K562 (cell line): ENCODE measurements around the gene MAP4K4.

ENCODE experiments used
- POLR3G ChIP-seq: IDR thresholded peaks from 2 replicates; pipeline ENCODE4 v1.6.1; 2011; ENCODE audit not compliant: insufficient read length, insufficient replicate concordance; ENCODE audit errors: extremely low read depth
- ZNF282 ChIP-seq: sonication (generic); formaldehyde crosslinking; IDR thresholded peaks from 2 replicates; pipeline ENCODE4 v1.8.1; 2023; ENCODE audit warnings: missing genetic modification reagents

DNA sequence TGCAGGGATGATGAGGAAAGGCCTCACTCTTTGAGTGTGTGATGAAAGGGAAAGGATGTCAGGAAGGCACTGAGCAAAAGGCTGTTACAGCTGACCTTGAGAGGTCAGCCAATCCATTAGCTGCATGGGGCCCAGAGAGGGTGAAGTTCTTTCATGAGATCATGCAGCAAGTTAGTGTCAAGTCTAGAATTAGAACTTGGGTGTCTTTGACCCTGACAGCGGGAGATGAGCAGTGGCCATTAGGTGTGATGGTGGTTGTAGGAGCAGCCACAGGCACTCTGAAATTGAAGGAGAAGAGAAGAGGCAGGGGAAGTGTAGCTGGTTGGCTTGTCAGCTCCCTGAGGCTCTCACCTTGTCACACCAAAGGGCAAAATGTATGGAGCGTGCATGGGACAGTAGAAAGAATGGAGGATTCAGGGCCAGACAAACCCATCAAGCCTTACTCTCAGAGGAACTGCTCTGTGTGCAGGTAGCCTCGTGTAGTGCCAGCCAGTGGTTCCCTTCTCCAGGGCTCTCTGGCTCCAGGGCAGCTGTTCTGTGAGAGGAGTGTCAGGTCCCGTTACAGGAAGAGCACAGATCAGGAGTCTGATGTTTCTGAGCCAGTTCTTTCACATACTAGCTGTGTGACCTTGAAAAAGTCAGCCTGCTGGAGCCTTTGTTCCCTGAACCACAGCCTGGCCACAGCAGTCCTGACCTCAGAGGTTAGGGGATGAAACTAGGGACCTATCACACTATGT is 35.9 kb downstream of the MAP4K4 start:
- TF ChIP-seq POLR3G (no peak), ZNF282 (CRISPR knock-in tag) (no peak)
